Fibroblast of villous mesenchyme (primary cell): ENCODE measurements around the gene JMJD7. TPM values are rescaled to one million over a fixed set of nuclear protein-coding genes. Genes with fewer than 3 reads are reported as not detected.

Experiments used
- DNase-seq: peaks from one replicate; pipeline ENCODE4 v3.0.0-alpha.2; 2010; ENCODE audit warnings: low read depth
- H3K4me3 ChIP-seq: 2 replicates; pipeline ENCODE4 v1.5.1; 2011; ENCODE audit warnings: low read depth, mild to moderate bottlenecking, low read length
- total RNA-seq: library from RNA; depleted of rRNA; stranded (reverse); fragments of >200 nt; gene quantifications from 2 replicates; pipeline ENCODE4 v1.2.3, GENCODE V29; 2012
- TF ChIP-seq, protein P1 (sequence below): IDR thresholded peaks from 2 replicates; pipeline ENCODE4 v1.5.1; 2012; ENCODE audit warnings: low read depth, mild to moderate bottlenecking, low read length; ENCODE audit not compliant: insufficient read depth

JMJD7 gene
- total RNA-seq, 1 donor: 2.2 TPM

DNA sequence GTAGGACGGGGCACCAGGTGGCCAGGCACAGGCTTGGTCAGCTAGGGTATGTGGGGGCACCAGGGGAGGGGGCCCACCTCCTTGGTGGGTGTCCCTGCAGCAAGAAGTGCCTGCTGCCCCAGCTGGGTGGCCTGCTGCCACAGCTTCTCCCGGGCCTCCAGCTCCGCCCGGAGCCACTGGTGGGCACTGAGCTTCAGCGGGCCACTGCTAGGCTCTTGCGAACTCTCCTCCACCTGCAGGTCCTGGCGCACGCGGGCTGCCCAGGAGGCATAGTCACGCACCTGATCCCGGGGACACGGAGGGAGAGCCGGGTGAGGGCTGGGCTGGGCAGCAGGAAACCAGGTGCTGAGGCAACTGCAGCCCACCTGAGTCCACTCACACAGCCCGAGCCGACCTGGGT is 40.4 kb downstream of the JMJD7 start:
- no peak overlapping the region for H3K4me3 ChIP-seq
- TF ChIP-seq, protein P1, sequence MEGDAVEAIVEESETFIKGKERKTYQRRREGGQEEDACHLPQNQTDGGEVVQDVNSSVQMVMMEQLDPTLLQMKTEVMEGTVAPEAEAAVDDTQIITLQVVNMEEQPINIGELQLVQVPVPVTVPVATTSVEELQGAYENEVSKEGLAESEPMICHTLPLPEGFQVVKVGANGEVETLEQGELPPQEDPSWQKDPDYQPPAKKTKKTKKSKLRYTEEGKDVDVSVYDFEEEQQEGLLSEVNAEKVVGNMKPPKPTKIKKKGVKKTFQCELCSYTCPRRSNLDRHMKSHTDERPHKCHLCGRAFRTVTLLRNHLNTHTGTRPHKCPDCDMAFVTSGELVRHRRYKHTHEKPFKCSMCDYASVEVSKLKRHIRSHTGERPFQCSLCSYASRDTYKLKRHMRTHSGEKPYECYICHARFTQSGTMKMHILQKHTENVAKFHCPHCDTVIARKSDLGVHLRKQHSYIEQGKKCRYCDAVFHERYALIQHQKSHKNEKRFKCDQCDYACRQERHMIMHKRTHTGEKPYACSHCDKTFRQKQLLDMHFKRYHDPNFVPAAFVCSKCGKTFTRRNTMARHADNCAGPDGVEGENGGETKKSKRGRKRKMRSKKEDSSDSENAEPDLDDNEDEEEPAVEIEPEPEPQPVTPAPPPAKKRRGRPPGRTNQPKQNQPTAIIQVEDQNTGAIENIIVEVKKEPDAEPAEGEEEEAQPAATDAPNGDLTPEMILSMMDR: no peak
- no peak for DNase-seq

DNA sequence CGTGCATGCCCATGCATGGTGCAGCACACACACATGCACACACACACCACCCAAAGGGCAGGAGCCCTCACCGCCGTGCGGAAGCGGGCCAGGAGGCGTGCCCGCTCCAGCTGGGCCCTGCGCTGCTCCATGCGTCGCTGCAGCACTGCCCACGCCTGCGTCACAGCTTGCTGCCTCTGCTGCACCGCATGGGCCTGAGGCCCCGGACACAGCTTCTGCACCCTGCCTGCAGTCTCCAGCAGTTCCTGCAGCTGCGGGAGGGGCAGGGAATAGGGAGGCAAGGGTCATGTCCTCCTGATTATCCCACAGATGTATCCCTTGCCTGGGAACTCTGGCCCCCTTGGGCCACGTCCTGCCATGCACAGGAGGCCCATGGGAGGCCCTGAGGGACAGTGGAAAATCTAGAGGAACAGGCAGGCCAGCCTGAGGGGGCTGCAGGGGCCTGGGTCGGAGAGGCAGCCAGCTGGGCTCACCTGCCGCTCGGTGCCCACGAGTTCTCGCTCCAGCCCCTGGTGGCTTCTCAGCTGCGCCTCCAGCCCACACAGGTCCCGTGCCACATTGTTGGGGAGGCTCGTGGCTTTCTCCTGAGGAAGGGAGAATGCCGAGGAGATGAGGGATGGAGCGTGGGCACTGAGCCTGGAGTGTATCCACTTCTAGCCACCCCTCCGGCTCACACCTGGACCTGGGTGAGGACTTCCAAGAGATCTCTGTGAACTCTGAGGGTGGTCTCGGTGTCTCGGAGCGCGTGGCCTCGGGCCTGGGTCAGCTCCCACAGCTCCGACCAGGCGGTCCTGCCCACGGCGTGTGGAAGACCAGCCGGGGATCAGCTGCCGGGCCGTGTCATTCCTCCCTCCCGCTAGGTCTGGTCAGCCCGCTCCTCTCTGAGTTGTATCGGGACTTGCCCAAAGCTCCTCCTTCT is 42.1 kb downstream of the JMJD7 start:
- no peak for DNase-seq
- no peak overlapping the region for H3K4me3 ChIP-seq
- TF ChIP-seq, protein P1: no peak

DNA sequence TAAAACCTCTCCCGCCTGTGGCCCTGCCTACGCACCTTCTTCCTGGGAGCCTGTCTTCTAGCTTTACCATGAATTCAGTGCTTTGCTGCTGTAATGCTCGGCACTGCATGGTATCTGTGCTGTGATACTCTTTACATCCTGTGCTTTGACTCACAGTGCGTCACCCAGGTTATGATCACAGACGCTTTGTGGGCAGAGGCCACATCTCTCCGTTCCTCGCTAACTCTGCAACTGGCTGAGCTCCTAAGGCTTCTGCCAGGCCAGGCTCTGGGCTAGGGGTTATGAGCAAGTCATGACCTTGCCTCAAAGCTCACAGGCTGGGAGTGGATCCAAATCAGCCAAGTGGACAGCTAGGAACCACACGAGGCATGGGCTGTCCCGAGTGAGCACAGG is 42.8 kb downstream of the JMJD7 start:
- peak; percentile 59 for DNase-seq

DNA sequence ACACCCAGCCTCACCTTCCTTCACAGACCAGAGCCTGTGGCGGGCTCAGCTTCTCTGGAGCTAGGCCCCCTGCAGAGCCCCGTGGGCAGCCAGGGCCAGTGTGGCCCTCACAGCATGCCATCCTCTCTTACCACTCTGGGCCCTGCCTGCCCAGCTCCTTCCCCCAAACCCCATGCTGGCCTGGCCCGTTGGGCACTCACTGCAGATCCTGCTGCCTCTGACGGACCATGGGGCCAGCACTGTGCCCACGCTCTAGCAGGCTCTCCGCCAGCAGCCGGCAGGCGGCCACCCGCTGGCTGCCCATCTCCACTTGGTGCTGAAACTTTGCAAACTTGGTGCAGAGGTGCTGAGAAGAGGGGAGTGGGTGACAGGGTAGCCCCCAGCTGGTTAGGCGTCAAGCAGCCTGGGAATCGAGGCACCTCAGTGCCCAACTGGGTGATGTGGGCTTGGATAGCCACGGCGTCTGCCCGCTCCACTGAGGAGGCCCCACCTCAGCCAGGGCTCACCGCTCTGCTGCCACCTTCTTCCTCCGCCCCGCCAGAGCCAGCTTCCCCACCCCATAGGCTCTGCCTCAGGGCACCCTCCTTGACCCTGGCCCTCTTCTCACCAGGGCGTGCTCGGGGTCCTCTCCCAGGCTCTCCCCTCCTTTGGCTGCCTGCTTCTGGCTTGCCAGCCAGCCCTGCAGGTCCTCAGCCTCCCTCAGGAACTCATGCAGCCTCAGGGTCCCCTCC is 43.4 kb downstream of the JMJD7 start:
- no peak for DNase-seq
- no peak overlapping the region for H3K4me3 ChIP-seq
- TF ChIP-seq, protein P1: no peak

More for the DNA sequence above, 42.8 kb downstream of the JMJD7 start:
- TF ChIP-seq, protein P1: no peak
- H3K4me3 ChIP-seq: no peak overlapping the region

DNA sequence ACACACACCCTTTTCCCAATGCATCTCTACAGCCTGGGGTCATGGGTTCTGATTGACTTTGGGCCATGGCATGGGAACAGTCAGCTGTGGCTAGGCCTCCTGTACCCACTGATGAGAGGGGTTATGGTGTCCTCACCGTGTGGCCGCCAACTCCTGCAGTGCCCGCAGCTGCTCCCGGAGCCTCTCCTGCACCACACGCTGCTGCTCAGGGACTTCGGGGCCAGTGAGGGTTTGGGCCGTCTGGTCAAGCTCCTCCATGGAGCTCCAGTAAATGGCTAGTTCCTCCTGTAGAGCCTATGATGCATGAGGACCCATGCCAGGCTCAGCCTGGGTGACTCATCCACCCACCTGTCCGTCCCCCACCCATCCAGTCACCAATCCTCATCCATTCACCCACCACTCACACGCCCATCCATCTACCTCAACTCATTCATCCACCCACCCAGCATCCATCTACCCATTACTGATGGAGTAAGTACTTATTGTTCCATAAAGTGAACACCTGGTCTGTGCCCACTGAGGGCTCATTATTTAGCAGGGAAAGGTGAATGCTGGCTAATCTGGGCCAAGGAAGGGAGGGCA is 44.4 kb downstream of the JMJD7 start:
- no peak for DNase-seq
- no peak overlapping the region for H3K4me3 ChIP-seq
- TF ChIP-seq, protein P1: no peak

DNA sequence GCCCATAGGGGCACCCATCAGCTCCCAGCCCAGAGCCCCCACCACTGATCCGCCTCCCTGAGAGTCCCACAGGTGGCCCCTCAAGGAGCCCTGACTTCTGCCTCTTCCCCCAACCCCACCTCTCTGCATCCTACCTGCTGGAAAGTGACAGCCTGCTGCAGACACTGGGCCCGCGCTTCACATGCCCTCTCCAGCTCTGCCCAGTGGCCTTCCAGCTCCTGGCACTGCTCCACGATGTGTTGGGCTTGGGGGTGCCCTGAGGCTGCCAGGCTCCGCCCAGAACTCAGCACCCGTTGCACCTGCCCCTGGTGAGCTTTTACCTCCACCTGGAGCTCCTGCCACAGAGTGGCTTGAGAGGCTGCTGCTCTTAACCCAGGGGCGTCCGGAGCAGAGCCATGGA is 45.8 kb downstream of the JMJD7 start:
- H3K4me3 ChIP-seq: no peak overlapping the region
- no peak for DNase-seq
- TF ChIP-seq, protein P1: no peak
